Stimulated activated naive CD8-positive, alpha-beta T cell treated with anti-CD3 and anti-CD28 coated beads, Interleukin-15, Interleukin-2, amounts not matched to agents 100 U/mL and 50 U/mL, for 24 hours (primary cell): ENCODE data around the gene GNG2.

Experiments
- ATAC-seq: fragments of 150-1000 bp; cut with Tn5 transposase; one replicate; pipeline ENCODE4 v1.10.0; 2021
- DNase-seq: peaks from one replicate; pipeline ENCODE4 v3.0.0; 2021

Gene GNG2

DNA sequence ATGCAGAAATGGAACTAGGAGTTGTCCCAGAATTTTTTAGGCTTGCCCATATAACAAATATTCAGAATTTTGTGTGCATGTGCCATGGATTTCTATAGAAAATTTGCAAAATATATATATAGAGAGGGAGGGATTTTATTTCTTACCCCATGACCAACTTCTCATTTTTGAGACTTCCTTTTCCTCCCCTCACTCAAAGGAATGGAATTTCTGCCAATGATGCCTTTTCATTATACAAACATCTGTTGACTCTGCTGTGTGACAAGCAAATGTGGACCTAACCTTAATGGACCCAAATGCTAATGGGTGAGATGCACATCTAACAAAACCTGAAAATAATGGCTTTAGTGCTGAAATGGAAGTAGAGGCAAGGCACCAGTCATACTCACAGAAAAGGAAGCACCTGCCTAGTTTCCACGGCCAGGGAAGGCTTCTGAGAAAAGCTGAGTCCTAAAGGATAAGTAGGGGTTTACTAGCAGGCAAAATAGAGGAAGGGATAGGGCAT lies 3.6 kb upstream of the GNG2 start:
- DNase-seq, result no peak
- no peak for ATAC-seq

DNA sequence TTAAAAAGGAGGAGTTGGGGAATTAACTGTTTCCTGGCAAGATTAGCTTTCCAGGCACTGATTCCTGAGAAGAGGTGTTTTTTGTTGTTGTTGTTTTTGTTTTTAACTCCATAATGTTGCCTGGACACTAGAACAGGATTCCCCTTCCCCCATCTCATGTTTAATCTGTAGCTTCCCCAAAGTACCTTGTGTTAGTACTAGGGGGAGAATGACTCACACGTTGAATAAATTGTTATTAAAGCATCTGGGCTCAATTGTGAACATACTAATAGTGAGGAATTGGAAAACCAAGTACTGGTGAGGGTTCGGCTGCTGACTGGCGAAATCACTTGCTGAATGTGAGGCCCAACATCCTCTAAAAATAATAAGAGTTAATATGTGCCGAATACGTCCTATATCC lies 1.3 kb upstream of the GNG2 start:
- DNase-seq, result no peak

DNA sequence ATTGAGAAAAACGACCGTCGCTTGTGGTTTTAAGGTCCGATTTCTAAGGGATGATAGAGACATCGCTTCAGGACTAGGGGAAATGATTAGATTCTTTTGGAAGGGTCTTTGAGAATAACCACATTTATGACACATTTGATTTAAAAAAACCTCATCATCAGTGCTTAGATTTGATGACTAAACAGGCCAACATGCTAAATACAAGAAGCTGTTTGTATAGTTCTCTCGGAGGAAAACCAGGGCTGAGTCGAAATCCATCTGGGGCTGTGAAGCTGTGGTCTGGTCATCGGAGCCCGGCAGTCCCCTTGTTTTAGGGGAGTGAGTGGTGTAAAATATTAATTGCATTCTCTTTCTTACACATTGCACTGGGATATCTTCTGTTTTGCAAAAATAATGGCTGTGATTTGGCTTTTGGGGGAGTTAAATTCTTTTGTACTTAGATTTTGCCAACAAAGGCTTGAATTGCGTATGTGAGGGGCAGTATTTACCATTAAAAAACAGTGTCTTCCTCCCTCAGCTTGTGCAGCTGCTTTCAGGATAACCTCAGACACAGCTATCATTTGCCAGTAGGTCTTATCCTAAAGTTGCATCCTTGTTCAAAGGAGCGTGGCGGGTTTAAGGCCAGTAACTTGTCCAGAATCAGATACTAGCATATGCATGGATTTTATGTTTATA lies 550 bp downstream of the GNG2 start:
- DNase-seq, result no peak
- peak; percentile 11 for ATAC-seq

More for the DNA sequence above, 1.3 kb upstream of the GNG2 start:
- ATAC-seq, result no peak

DNA sequence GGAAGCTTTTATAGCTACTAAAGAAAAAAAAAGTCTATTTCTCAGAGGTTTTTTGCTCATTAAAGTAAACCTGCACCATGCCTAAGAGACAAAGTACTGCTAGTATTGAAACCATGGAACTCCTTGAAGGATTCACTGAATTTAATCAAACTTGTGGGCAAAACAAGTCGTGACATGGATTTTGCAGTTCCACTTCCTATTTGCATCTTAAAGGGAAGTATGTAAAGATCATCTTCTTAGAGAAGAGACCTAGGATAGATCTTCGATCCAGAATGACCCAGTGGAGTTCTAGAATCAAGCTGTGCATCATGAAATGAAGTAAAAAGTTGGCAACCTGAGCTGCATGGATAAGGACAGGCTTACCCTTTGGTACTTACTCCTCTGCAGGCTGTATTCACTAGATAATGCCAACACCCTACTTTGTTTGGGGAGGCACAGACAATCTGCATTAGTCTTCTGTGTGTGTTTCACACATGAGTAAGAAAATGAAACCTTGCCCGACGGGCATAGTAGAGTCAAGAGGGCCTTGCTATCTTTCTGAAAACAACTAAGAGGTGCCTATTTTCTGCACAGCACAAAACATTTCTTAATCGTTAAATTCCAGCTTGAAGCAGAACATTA lies 1.9 kb downstream of the GNG2 start:
- DNase-seq (no peak), ATAC-seq (peak; percentile 53)

- no peak for DNase-seq
- no peak for ATAC-seq
Measured at GRCh38 chr14:51862860-51863259, 2.4 kb downstream of the GNG2 start.

- DNase-seq, result no peak
- ATAC-seq, result peak; percentile 42
Measured at GRCh38 chr14:51865953-51866747, 5.7 kb downstream of the GNG2 start.

DNA sequence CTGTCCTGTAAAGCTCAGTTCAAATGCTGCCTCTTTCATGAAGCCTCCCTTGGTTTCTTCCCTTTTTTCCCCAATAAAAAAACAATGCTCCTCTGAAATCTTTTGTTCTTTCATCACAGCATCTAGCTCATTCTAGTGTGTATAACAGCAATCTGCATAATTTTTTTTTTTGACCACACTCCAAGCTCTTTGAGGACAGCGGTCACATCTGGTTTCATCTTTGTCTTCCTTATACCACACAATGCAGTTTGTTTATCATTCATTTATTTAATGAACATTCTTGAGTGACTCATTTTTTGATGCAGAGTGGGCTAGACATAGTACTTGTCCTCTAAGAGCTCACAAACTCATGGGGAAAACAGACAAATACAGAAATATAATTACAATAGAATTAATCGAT lies 7.3 kb downstream of the GNG2 start:
- ATAC-seq, result peak; percentile 15
- DNase-seq, result no peak

- no peak for ATAC-seq
Measured at GRCh38 chr14:51868405-51868804, 8.0 kb downstream of the GNG2 start.

GRCh38 chr14:51869411-51870100 lies 9.1 kb downstream of the GNG2 start:
- peak; percentile 59 for DNase-seq
- ATAC-seq, result peak; percentile 70

More at GRCh38 chr14:51868405-51868804, 8.0 kb downstream of the GNG2 start:
- DNase-seq, result no peak

DNA sequence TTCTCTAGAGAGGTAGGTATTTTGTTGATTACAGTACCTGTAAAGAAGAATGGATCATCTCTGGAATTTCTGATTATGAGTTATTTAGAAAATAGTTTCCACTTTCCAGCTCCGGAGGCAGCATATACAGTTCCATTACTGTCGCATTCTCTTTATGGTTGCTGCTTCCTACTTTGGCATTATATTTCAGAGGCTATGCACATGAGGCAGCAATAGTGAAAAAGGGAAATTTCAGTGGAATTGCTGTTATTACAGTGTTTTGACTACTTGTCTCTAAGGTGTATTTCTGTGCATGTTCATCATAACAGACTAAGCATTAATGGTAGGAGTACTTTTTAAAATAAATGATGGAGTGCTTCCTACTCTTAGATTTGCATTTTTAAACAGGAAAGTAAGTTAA lies 10.2 kb downstream of the GNG2 start:
- DNase-seq (no peak), ATAC-seq (no peak)

GRCh38 chr14:51871846-51872245 lies 11.4 kb downstream of the GNG2 start:
- DNase-seq, result no peak
- ATAC-seq, result no peak

DNA sequence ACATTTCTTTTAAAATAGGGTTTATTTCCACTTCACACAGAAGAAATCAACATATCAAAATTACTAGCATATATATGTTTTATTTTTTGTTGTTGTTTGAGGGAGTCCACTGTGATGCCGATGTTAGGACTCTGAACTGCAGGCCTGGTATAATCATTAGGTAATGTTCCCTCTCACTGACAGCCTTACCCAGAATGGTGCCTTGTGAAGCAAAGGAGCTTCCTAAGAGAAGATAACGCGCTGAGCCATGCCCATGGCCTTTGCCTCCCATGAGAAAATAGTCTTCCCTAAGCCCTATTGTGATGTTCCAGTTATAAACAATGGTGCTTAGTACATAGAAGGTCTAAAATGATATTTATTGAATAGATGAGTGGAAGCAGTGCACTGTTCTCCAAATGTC lies 12.0 kb downstream of the GNG2 start:
- no peak for DNase-seq

DNA sequence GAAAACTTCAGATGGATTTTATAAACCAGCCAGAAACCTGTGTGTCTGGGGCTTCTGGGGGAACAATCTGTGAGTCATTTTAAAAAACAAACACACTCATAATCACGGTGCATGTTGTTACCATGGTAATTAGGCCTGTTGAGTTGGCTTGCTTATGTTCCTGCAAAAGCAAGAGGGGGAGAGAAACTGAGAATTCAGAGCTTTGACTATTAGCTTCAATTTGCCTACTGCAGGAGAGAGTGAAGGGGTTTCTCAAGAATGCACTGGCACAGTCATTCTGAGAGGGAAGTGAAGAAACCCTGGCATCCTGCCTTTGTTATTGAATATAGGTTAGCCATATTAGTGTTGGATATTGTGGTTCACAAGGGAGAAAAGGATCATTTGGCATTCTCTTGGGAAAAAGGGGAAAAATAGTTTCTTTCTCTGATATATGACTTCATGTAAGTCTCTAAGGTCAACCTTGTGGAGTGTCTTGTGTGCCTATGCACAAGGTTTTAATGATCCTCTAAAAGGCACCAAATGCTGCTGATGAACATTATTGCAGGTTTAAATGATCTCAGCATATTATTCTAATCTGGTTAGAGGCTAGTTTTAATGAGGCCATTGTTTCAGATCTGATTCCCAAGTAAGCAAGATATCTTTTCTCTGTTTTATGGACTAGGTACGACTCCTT lies 12.9 kb downstream of the GNG2 start:
- ATAC-seq (peak; percentile 74), DNase-seq (no peak)

More for the DNA sequence above, 12.0 kb downstream of the GNG2 start:
- ATAC-seq, result no peak

- ATAC-seq, result no peak
Measured at GRCh38 chr14:51877810-51878209, 17.4 kb downstream of the GNG2 start.

GRCh38 chr14:51879170-51879569 lies 18.8 kb downstream of the GNG2 start:
- ATAC-seq, result no peak
- no peak for DNase-seq

More at GRCh38 chr14:51877810-51878209, 17.4 kb downstream of the GNG2 start:
- DNase-seq, result no peak

GRCh38 chr14:51880835-51881580 lies 20.6 kb downstream of the GNG2 start:
- DNase-seq, result no peak

DNA sequence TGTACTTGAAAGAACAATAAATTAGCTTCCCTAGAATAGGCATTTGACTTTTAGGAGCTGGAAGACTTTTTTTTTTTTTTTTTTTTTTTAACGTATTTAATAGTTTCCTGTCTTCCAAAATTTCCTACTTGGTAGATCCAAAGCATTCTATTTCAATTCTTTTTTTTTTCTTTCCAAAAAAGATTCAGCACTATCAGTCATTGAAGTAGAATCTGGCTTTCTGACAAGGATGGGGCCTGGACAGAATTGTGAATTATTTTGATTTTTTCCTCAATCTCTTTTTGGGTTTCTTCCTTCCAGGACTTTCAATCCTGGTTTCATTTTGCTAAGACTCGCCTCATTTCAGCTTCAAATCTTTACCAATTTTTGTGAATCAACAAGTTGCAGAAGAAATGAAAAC lies 21.2 kb downstream of the GNG2 start:
- ATAC-seq, result no peak
- DNase-seq, result no peak

More at GRCh38 chr14:51880835-51881580, 20.6 kb downstream of the GNG2 start:
- ATAC-seq, result no peak

DNA sequence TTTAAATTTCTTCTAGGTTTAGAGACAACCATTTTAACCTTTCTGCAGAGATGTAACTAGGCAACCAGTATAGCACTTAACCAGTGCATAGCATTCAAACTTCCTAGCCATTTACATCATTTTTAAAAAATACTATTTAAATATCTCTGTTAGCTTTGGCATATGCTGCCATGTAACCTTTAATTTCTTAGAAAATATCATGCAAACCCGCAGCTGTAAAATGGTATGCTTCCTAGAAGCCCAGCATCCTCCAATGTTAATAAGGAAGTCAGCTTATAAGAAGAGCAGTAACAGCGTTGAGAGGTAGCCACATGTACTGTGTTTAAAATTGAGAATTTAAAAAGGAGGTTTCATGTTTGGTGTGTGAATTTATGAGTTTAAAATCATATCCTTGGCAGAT lies 22.8 kb downstream of the GNG2 start:
- ATAC-seq (no peak), DNase-seq (no peak)

GRCh38 chr14:51884086-51884927 lies 23.9 kb downstream of the GNG2 start:
- ATAC-seq, result peak; percentile 53

DNA sequence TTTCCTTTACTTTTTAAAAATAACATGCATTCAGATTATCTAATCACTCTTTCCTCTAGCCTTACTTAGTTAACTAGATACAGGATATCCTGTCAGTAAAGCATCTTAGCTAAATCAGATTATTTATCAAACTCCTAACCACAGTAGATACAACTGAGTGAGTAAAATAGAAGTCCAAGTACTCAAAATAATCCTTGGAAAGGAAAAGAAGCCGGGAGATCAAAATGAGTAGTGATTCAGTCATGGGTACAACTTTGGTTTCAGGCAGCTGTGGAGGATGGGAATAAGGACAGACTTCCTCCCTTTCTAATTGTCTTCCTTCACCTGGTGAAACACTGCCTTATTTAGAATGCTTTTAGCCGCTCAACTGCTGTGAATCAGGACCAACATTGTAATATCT lies 29.4 kb downstream of the GNG2 start:
- DNase-seq (no peak), ATAC-seq (peak; percentile 23)

More at GRCh38 chr14:51884086-51884927, 23.9 kb downstream of the GNG2 start:
- no peak for DNase-seq
